Measurements from ENCODE around the gene CFAP65.

The CFAP65 gene

GRCh38 chr2:218959141-218959731 lies 82.1 kb downstream of the CFAP65 start, which contains the start of gene CDK5R2:
Gene CDK5R2 (plus strand): TSS chr2:218959666. CDS start chr2:218959821, 155 bp downstream.
- TF ChIP-seq, protein P1, sequence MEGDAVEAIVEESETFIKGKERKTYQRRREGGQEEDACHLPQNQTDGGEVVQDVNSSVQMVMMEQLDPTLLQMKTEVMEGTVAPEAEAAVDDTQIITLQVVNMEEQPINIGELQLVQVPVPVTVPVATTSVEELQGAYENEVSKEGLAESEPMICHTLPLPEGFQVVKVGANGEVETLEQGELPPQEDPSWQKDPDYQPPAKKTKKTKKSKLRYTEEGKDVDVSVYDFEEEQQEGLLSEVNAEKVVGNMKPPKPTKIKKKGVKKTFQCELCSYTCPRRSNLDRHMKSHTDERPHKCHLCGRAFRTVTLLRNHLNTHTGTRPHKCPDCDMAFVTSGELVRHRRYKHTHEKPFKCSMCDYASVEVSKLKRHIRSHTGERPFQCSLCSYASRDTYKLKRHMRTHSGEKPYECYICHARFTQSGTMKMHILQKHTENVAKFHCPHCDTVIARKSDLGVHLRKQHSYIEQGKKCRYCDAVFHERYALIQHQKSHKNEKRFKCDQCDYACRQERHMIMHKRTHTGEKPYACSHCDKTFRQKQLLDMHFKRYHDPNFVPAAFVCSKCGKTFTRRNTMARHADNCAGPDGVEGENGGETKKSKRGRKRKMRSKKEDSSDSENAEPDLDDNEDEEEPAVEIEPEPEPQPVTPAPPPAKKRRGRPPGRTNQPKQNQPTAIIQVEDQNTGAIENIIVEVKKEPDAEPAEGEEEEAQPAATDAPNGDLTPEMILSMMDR (IDR thresholded peaks at IDR 0.05; ENCODE audit: low read depth, low read length): no peak
- H3K4me3 ChIP-seq (ENCODE audit: low read depth, low read length): peak within 1 kb of the TSS; percentile 27; the same call in 1 of the 2 replicates

- TF ChIP-seq, protein P1 (IDR thresholded peaks at IDR 0.05; ENCODE audit: low read depth, low read length): no peak
- no peak overlapping the region for H3K4me3 ChIP-seq (ENCODE audit: low read depth, low read length)
These were observed 83.0 kb downstream of the CFAP65 start for GRCh38 chr2:218958276-218958675.

DNA sequence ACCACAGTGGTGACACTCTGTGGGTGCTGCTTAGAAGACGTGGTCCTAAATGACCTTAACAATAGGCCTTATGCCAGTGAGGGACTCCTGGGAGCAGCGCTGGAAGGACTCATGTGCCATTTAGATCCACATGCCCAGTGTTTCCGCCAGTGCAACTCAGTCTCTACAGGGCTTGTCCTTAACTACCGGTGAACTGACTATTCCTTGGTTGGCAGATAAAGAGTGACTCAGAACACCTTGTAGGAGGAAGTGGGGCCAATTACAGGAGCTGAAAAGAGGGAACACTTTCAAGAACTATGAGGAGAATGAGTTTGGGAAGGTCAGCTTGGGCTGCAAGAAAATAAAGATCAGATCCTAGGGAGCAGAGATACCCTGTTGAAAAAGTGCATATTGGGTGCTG lies 83.6 kb downstream of the CFAP65 start:
- TF ChIP-seq, protein P1 (IDR thresholded peaks at IDR 0.05; ENCODE audit: low read depth, low read length): no peak
- no peak overlapping the region for H3K4me3 ChIP-seq (ENCODE audit: low read depth, low read length)

GRCh38 chr2:218956039-218956438 lies 85.3 kb downstream of the CFAP65 start:
- TF ChIP-seq, protein P1 (IDR thresholded peaks at IDR 0.05; ENCODE audit: low read depth, low read length): no peak
- no peak overlapping the region for H3K4me3 ChIP-seq (ENCODE audit: low read depth, low read length)

GRCh38 chr2:218954541-218955300 lies 86.6 kb downstream of the CFAP65 start:
- TF ChIP-seq, protein P1 (IDR thresholded peaks at IDR 0.05; ENCODE audit: low read depth, low read length): no peak
- H3K4me3 ChIP-seq (ENCODE audit: low read depth, low read length): no peak overlapping the region

DNA sequence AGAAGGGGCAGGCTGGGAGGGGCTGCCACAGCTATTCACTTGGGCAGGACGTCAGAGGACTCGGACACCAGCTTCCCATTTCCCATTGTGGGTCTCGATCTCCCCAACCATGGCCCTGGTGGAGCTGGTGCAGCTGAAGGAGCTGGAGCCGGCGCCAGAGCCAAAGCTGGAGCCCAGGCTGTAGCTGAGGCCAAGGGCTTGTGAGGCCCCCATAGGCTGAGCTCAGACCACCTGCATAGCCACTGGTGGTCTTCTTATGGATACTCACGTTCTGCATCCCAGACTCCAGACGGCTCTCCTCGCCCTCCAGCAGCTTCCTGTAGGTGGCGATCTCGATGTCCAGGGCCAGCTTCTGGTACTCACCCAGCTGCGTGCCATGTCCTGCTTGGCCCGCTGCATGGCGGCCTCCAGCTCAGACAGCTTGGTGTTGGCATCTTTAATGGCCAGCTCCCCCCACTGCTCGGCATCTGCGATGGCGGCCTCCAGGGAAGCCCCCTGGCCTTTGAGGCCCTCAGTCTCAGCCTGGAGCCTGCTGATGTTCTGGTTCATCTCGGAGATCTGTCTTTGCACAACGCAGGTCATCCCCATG lies 87.9 kb downstream of the CFAP65 start:
- H3K4me3 ChIP-seq (ENCODE audit: low read depth, low read length): no peak overlapping the region
- TF ChIP-seq, protein P1 (IDR thresholded peaks at IDR 0.05; ENCODE audit: low read depth, low read length): no peak

All from WI38 (cell line).